GM19328 (cell line): ENCODE data around the gene FHAD1.
"Not testable (repeated sequence)": the region's sequence is repeated elsewhere in the genome, so short reads cannot be mapped to it uniquely, and the experiment has no call there.

Experiments used
- ATAC-seq: cut with Tn5 transposase; IDR thresholded peaks from one replicate; pipeline ENCODE4 v1.9.1; 2021; ENCODE audit warnings: mild to moderate bottlenecking, moderate library complexity; ENCODE audit not compliant: unreplicated experiment

The FHAD1 gene

GRCh38 chr1:15430787-15431570, 184.0 kb downstream of the FHAD1 start:
- no peak for ATAC-seq

- no peak for ATAC-seq
Measured at GRCh38 chr1:15431571-15431948, 184.5 kb downstream of the FHAD1 start.

- ATAC-seq: no peak
Measured at GRCh38 chr1:15432324-15432723, 185.3 kb downstream of the FHAD1 start.

GRCh38 chr1:15433471-15433870, 186.4 kb downstream of the FHAD1 start:
- ATAC-seq: no peak

GRCh38 chr1:15434739-15435138, 187.7 kb downstream of the FHAD1 start:
- not testable (repeated sequence) for ATAC-seq

GRCh38 chr1:15435239-15436077, 188.4 kb downstream of the FHAD1 start:
- ATAC-seq: no peak

GRCh38 chr1:15436881-15437442, 189.9 kb downstream of the FHAD1 start:
- ATAC-seq: no peak

- no peak for ATAC-seq
Measured at GRCh38 chr1:15439325-15439724, 192.3 kb downstream of the FHAD1 start.

- no peak for ATAC-seq
Measured at GRCh38 chr1:15440357-15440756, 193.3 kb downstream of the FHAD1 start.

- no peak for ATAC-seq
Measured at GRCh38 chr1:15441247-15441646, 194.2 kb downstream of the FHAD1 start.

GRCh38 chr1:15442119-15442518, 195.1 kb downstream of the FHAD1 start:
- ATAC-seq: no peak

GRCh38 chr1:15442759-15443158, 195.7 kb downstream of the FHAD1 start:
- no peak for ATAC-seq

- ATAC-seq: no peak
Measured at GRCh38 chr1:15443281-15443680, 196.3 kb downstream of the FHAD1 start.

GRCh38 chr1:15444468-15445389, 197.7 kb downstream of the FHAD1 start:
- ATAC-seq: no peak

GRCh38 chr1:15445390-15446122, 198.5 kb downstream of the FHAD1 start:
- ATAC-seq: no peak

- no peak for ATAC-seq
Measured at GRCh38 chr1:15446212-15446611, 199.2 kb downstream of the FHAD1 start.
